Measurements from ENCODE around the gene NAV3. TPM values are rescaled to one million over a fixed set of nuclear protein-coding genes. Genes with fewer than 3 reads are reported as not detected.

Gene NAV3
- total and polyA plus RNA-seq, 2 donors (not counting 1 experiment from before 2014, with no cell fraction given): not detected

DNA sequence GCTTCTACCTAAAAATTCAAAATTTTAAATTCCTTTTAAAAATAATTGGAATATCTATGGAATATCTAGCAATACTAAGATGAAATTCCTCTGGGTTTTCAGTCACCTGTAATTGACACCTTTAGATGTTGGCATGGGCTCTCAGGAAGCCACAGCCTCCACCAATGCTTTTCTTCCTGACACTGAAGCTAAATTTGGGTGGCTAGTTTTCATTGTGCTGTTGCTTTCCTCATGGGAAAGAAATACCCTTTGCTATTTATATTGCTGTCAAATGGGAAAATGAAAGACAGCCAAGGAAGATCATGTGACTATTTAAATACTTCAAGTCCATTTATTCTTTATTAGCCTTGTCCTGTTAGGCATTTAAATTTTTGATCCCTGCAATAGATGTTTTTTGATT lies 313.0 kb downstream of the NAV3 start:
- H3K27me3 Mint-ChIP-seq: no peaks in the 10 kb centered on the region
- Histone ChIP-seq H4K20me1 (ENCODE audit: control insufficient read depth, insufficient read depth, low read length, poor library complexity, severe bottlenecking) (no peaks in the 10 kb centered on the region), H3K4me1 (ENCODE audit: control insufficient read depth in 2 of 2, insufficient read depth in 2 of 2, low read length in 2 of 2) (no peaks in the 10 kb centered on the region), H3K4me2 (replicated peaks; ENCODE audit: low read depth, low read length, poor library complexity, severe bottlenecking) (no peak overlapping the region), H3K79me2 (ENCODE audit: control insufficient read depth, insufficient read depth, low read length) (no peaks in the 10 kb centered on the region), H2AFZ (ENCODE audit: insufficient read depth, low read depth, low read length, poor library complexity, severe bottlenecking) (no peak overlapping the region), H3K9me3 (ENCODE audit: control extremely low read depth in 1 of 3, control insufficient read depth in 2 of 3, insufficient read depth in 1 of 3, low read length in 2 of 3) (no peaks in the 10 kb centered on the region), H3K36me3 (replicated peaks in 1 of 2; ENCODE audit: control extremely low read depth in 1 of 2, control insufficient read depth in 1 of 2, extremely low read depth in 1 of 2, insufficient read depth in 2 of 2, low read length in 1 of 2) (no peaks in the 10 kb centered on the region), H3K4me3 (ENCODE audit: control extremely low read depth in 1 of 5, extremely low read depth in 1 of 5, insufficient read depth in 1 of 5, low read depth in 2 of 5, low read length in 4 of 5) (no peak overlapping the region), H3K9ac (ENCODE audit: low read length) (no peak overlapping the region), H3K27ac (ENCODE audit: low read length in 2 of 2) (no peak overlapping the region), H3K27me3 (replicated peaks in 1 of 4; ENCODE audit: control extremely low read depth in 1 of 4, control insufficient read depth in 3 of 4, insufficient read depth in 4 of 4, low read length in 3 of 4) (no peaks in the 10 kb centered on the region)
- no peaks in the 10 kb centered on the region for H3K9me3 Mint-ChIP-seq (ENCODE audit: insufficient read depth)
- no peaks in the 10 kb centered on the region for H3K4me1 Mint-ChIP-seq
- POLR2A ChIA-PET: no interaction called here
- CTCF ChIA-PET: interaction anchor here (0.7 to 1.6 kb wide), 3 partner anchors 9 to 161 kb away, joined by 3 to 5 read pairs (median 4); no protein-coding TSS in a partner anchor
- intact Hi-C loops (cut with micrococcal nuclease): loop anchor here (10.0 kb wide), 1 partner anchor 1231 kb away; no protein-coding TSS in a partner anchor
- TF ChIP-seq, protein P1, sequence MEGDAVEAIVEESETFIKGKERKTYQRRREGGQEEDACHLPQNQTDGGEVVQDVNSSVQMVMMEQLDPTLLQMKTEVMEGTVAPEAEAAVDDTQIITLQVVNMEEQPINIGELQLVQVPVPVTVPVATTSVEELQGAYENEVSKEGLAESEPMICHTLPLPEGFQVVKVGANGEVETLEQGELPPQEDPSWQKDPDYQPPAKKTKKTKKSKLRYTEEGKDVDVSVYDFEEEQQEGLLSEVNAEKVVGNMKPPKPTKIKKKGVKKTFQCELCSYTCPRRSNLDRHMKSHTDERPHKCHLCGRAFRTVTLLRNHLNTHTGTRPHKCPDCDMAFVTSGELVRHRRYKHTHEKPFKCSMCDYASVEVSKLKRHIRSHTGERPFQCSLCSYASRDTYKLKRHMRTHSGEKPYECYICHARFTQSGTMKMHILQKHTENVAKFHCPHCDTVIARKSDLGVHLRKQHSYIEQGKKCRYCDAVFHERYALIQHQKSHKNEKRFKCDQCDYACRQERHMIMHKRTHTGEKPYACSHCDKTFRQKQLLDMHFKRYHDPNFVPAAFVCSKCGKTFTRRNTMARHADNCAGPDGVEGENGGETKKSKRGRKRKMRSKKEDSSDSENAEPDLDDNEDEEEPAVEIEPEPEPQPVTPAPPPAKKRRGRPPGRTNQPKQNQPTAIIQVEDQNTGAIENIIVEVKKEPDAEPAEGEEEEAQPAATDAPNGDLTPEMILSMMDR (IDR thresholded peaks at IDR 0.05): no peak
- TF ChIP-seq EZH2 (IDR thresholded peaks at IDR 0.05; ENCODE audit: borderline replicate concordance, insufficient read depth, low read depth, low read length, poor library complexity, severe bottlenecking): no peak
- H3K4me3 Mint-ChIP-seq: no peak overlapping the region
- H3K27ac Mint-ChIP-seq: no peak overlapping the region
- no peak for ATAC-seq (ENCODE audit: low read depth)
- no peak for DNase-seq

DNA sequence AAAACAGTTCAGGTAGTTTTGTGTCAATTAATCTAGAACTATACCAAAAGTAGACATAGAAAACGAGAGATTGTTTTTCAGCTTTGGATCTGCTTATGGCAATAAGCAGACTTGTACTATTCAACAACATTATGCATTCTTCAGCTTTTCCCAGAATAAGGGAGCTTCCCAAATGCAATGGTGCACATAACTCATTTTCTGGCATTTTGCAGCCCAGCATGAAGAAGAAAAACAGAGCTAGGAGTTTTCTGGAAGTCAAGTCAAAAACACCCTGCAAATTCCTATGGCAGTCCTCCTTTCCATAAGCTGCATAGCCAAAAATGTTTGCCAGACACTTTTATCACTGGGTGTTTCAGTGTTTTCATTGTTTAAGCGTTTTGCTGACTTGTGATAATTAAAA lies 314.7 kb downstream of the NAV3 start:
- Histone ChIP-seq H3K9me3 (ENCODE audit: control extremely low read depth in 1 of 3, control insufficient read depth in 2 of 3, insufficient read depth in 1 of 3, low read length in 2 of 3) (no peaks in the 10 kb centered on the region), H3K27me3 (replicated peaks in 1 of 4; ENCODE audit: control extremely low read depth in 1 of 4, control insufficient read depth in 3 of 4, insufficient read depth in 4 of 4, low read length in 3 of 4) (no peaks in the 10 kb centered on the region), H4K20me1 (ENCODE audit: control insufficient read depth, insufficient read depth, low read length, poor library complexity, severe bottlenecking) (no peaks in the 10 kb centered on the region), H3K79me2 (ENCODE audit: control insufficient read depth, insufficient read depth, low read length) (no peaks in the 10 kb centered on the region), H3K9ac (ENCODE audit: low read length) (no peak overlapping the region), H3K4me1 (ENCODE audit: control insufficient read depth in 2 of 2, insufficient read depth in 2 of 2, low read length in 2 of 2) (no peaks in the 10 kb centered on the region), H3K27ac (ENCODE audit: low read length in 2 of 2) (no peak overlapping the region), H2AFZ (ENCODE audit: insufficient read depth, low read depth, low read length, poor library complexity, severe bottlenecking) (no peak overlapping the region), H3K36me3 (replicated peaks in 1 of 2; ENCODE audit: control extremely low read depth in 1 of 2, control insufficient read depth in 1 of 2, extremely low read depth in 1 of 2, insufficient read depth in 2 of 2, low read length in 1 of 2) (no peaks in the 10 kb centered on the region), H3K4me3 (ENCODE audit: control extremely low read depth in 1 of 5, extremely low read depth in 1 of 5, insufficient read depth in 1 of 5, low read depth in 2 of 5, low read length in 4 of 5) (no peak overlapping the region), H3K4me2 (replicated peaks; ENCODE audit: low read depth, low read length, poor library complexity, severe bottlenecking) (no peak overlapping the region)
- TF ChIP-seq EZH2 (IDR thresholded peaks at IDR 0.05; ENCODE audit: borderline replicate concordance, insufficient read depth, low read depth, low read length, poor library complexity, severe bottlenecking): no peak
- TF ChIP-seq, protein P1 (IDR thresholded peaks at IDR 0.05): no peak
- WGBS (ENCODE audit: insufficient coverage): no CpG with 5 or more reads among the region's 2 CpGs
- ChIA-PET POLR2A (no interaction called here), CTCF (interaction anchor here (0.7 to 1.5 kb wide), 5 partner anchors 11 to 94 kb away, joined by 3 to 5 read pairs (median 3); no protein-coding TSS in a partner anchor)
- no peaks in the 10 kb centered on the region for H3K27me3 Mint-ChIP-seq
- H3K9me3 Mint-ChIP-seq (ENCODE audit: insufficient read depth): no peaks in the 10 kb centered on the region
- H3K27ac Mint-ChIP-seq: no peak overlapping the region
- no peak for DNase-seq
- H3K4me3 Mint-ChIP-seq: no peak overlapping the region
- ATAC-seq (ENCODE audit: low read depth): no peak
- H3K4me1 Mint-ChIP-seq: no peaks in the 10 kb centered on the region
- intact Hi-C loops (cut with micrococcal nuclease): loop anchor here (5.0 to 10.0 kb wide), 2 partner anchors 148 to 1229 kb away; no protein-coding TSS in a partner anchor
